Measurements from ENCODE around the gene ADCK2.
"Not testable (repeated sequence)": the region's sequence is repeated elsewhere in the genome, so short reads cannot be mapped to it uniquely, and the experiment has no call there.

Gene ADCK2

GRCh38 chr7:140645166-140645900, 27.4 kb upstream of the ADCK2 start:
- DNase-seq (ENCODE audit: low read depth): no peak

DNA sequence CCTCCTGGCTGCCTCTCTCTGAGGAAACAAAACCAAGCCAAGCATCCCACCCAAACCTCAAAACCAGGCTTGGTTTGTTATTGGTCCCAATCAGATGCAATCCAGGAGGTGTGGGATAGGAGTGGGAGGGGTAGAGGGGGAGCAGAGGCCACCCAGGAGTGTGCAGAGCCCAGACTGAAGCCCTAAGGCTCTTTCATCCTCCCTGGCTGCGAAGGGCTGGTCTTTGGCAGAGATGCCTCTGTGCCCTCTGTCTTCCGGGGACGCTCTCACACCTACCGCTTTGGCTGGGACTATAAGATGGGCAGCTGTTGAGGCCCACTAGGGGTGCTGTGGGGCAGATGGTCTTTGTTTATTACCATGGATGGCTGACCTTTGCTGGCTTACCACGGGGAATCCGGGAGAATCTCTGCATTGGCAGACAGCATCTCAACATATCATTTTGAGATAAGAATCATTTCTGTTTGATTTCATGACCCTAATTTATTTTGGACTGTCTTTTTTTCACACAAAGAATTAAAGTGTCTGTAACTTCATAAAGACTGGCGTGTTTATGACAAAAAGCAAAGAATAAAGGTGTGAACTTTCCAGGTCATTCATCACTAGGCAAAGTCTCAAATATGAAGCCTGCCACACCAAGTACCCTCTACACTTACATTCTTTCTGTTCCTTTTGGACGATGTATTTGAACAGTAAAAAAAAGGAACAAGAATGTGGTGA, 25.7 kb upstream of the ADCK2 start:
- no peak for DNase-seq (ENCODE audit: low read depth)

DNA sequence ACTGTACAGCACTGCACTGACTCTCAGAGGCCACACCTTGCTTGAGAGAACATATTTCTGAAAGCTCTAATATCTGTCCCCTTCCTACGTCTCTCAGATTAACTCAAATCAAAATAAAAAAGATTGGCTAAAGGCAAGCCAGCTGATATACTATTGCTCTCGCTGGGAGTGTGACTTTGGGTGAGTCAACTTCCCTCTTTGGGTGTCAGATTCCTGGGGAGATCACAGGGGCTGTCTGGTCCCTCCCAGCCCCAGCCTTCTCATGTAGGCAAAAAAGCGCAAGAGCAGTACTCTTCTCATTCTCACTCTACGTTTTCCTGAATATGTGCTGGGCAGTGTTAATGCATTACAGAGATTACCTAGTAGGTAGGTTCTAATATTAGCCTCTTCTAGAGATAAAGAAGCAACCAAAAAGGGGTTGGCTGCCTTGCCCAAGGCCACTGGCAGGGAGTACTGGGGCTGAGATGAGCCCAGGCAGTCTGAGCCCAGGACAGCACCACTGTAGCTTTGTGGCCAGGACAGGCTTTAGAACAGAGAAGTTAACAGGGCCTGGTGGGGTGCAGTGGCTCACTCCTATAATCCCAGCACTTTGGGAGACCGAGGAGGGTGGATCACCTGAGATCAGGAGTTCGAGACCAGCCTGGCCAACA, 23.1 kb upstream of the ADCK2 start:
- no peak for DNase-seq (ENCODE audit: low read depth)

DNA sequence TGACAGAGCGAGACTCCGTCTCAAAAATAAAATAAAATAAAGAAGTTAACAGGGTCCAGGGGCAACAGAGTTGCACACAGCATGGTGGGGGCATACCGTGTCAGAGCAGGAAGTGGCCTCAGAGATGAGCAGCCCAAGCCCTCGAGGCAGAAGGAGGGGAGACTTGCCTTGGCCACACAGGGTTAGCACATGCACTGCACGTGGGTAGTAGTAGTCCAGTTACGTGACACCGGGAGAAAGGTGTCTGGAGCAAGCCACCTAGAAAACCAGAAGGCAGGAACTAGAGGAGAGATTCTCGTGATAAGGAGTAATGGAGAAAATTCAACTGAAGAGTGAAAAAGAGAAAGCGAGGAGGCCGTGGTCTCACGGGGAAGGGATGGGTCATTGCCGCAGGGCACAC, 22.4 kb upstream of the ADCK2 start:
- no peak for DNase-seq (ENCODE audit: low read depth)

DNA sequence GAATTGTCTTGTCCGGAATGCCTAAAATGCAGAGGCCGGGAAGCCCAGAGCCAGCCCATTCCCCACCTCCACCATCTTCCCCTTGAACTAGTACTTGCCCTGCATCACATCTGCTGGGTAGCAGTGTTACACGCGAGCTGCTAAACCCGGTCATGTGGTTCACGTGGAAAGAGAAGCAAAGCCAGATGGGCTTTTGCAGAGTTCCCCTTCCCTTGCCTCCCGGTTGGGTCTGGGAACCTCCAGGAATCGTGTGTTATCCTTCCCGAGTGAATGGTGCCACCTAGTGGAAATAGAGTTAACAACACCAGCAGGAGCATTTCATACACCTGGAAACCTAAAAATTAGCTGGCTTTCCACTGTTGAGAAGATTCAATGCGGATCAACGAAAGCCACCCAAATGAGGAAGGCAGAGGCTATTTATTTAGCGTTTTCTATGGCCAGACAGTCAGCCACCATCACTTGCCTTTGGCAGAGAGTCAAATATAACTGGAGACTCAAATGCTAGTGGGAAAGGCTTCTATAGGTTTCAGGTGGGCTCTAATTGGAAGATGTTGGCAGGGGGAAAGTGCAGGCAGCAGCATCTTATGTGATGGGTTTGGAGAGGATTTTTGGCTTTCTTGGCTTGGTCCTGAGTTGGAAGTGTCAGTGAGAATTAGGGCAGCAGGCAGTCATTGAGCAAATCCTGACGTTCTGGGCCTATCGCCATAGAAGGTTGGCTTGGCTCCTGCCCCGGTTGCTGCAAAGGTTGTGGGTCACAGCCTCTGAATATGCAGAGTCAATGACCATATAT, 19.2 kb upstream of the ADCK2 start:
- peak; percentile 44 for DNase-seq (ENCODE audit: low read depth)

DNA sequence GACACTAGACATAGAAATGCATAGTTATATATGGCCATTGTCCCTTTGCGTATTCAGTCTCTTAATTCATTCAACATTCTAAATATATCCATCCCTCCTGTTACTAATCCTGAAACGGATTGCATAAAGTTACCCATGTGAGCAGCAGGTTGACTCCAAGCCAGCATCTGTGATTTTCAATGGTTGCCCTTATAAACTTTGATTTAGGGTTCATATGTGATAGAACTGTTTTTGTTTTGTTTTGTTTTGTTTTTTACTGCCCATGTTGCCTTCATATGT, 18.7 kb upstream of the ADCK2 start:
- no peak for DNase-seq (ENCODE audit: low read depth)

- no peak for DNase-seq (ENCODE audit: low read depth)
Measured at GRCh38 chr7:140654661-140655060, 18.1 kb upstream of the ADCK2 start.

- DNase-seq (ENCODE audit: low read depth): no peak
Measured at GRCh38 chr7:140655511-140656408, 17.0 kb upstream of the ADCK2 start.

DNA sequence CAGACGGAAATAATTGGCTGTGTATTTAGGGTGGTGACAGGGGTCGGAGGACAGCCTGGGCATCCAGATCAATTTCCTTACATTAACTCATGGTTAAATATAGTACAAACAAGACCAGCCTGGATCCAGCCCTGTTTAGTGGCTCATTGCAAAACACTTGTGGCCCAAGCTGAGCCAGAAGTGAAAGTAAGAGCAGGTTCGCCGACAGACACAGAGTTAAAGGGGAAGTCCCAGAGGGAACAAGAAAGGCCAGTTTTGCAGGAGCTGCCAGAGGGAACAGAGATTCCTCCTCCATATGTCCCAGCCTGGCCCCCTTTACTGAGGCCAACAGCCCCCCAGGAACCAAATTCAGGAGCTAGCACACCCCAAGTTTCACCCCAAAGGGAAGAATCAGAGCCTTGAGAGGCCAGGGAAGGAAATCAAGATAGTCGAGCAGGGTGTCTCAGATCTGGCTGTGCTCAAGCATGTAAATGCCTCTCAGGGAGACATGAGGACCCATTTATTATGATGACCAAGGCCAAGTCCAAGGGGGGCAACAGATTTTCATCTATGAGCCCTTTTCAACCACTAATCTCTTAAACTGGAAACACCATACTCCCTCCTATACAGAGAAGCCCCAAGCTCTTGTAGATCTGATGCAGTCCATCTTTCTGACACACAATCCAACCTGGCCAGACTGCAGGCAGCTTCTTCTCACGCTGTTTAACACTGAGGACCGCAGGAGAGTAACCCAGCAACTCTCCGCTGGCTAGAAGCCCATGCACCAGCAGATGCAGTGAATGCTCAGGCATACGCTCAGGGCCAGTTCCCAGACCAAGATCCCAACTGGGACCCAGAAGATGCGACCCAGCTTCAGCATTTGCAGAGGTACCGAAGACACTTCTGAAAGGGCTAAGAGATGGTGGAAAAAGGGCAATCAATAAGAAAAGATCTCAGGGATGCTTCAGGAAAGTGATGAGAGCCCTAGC, 15.9 kb upstream of the ADCK2 start:
- no peak for DNase-seq (ENCODE audit: low read depth)

DNA sequence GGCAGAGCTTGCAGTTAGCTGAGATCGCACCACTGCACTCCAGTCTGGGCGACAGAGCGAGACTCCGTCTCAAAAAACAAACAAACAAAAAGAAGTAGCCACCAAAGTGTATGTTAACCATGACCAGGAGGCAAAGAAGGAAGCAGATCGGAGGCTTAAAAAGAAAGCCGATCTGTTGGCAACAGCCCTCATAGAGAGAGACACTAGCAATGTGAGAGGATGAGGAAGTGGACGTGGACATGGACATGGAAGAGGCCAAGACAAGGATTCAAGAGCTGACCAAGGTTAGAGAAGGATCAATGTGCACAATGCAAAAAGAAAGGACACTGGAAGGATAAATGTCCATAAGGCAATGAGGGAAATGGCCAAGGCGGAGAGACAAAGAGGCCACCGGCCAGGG, 14.9 kb upstream of the ADCK2 start:
- DNase-seq (ENCODE audit: low read depth): no peak

DNA sequence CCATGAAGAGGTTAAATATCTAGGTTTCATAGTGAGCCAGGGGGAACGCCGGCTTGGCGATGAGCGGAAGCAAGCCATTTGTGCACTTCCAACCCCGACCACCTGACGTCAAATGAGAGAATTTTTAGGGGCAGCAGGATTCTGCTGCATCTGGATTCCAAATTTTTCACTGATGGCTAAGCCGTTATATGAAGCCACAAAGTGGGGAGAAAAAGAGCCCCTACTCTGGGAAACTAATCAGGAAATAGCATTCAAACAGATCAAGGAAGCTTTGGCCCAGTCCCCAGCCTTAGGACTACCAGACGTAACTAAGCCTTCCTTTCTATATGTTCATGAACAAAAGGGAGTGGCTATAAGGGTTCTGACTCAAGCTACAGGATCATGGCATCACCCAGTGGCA, 12.9 kb upstream of the ADCK2 start:
- no peak for DNase-seq (ENCODE audit: low read depth)

DNA sequence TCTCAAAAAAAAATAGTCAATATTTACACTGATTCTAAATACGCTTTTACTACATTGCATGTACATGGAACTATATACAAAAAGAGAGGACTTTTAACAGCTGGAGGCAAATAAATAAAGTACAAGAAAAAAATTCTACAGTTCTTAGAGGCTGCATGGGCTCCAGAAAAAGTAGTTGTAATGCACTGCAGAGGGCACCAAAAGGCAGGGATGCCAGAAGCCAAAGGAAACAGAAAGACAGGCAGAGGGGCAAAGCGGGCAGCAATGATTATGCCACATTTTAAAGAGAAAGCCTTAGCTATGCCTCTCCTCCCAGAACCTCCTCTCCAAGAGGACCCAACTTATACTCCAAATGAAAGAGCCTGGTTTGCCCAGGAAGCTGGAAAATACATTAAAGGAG, 11.6 kb upstream of the ADCK2 start:
- DNase-seq (ENCODE audit: low read depth): no peak

DNA sequence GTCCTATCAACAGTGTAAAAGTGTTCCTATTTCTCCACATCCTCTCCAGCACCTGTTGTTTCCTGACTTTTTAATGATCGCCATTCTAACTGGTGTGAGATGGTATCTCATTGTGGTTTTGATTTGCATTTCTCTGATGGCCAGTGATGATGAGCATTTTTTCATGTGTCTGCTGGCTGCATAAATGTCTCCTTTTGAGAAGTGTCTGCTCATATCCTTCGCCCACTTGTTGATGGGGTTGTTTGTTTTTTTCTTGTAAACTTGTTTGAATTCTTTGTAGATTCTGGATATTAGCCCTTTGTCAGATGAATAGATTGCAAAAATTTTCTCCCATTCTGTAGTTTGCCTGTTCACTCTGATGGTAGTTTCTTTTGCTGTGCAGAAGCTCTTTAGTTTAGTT, 9.8 kb upstream of the ADCK2 start:
- not testable (repeated sequence) for DNase-seq (ENCODE audit: low read depth)

- no peak for DNase-seq (ENCODE audit: low read depth)
Measured at GRCh38 chr7:140667476-140667875, 5.3 kb upstream of the ADCK2 start.

DNA sequence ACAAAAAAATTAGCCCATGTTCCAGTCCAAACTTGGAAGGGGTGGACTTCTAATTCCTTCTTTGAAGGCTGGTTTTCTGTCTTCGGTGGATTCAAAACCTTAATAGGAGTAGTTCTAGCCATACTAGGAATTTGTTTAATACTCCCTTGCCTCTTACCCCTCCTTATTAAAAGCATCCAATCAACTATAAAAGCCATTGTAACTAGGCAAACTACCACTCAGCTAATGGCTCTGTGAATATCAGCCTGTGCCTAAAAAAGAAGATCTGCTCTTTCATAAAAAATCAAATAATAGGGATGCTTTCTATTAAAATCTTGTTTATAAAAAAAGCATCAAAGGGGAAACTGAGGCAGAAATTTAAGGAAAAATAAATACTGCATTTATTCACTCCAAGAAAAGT, 4.1 kb upstream of the ADCK2 start:
- DNase-seq (ENCODE audit: low read depth): no peak

DNA sequence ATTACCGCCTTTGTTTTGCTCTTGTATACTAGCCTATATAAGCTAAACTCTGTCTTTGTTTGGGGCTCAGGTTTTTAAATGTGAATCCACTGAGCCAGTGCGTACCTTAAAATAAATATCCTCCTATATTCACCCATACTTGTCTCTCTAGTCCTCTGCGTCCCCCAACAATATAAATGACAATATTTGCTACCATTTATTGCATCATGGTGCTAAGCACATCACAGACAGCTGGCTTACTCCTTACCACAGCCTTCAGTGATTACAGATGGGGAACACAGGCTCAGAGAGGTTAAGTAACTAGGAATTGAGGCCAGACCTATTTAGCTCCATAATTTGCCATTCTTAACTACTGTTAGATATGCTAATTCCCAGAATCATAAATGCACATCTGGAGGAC, 3.4 kb upstream of the ADCK2 start:
- no peak for DNase-seq (ENCODE audit: low read depth)

DNA sequence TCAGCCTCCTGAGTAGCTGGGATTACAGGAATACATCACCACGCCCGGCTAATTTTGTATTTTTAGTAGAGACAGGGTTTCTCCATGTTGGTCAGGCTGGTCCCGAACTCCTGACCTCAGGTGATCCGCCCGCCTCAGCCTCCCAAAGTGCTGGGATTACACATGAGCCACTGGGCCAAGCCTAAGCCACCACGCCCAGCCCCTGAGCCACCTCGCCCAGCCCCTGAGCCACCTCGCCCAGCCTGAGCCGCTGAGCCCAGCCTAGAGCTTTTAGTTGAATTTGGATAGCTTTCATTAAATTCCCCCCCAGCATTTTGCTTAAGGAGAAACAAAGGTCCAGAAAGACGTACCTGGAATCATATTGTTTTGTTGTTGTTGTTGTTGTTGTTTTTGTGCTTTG, 2.9 kb upstream of the ADCK2 start:
- DNase-seq (ENCODE audit: low read depth): not testable (repeated sequence)

DNA sequence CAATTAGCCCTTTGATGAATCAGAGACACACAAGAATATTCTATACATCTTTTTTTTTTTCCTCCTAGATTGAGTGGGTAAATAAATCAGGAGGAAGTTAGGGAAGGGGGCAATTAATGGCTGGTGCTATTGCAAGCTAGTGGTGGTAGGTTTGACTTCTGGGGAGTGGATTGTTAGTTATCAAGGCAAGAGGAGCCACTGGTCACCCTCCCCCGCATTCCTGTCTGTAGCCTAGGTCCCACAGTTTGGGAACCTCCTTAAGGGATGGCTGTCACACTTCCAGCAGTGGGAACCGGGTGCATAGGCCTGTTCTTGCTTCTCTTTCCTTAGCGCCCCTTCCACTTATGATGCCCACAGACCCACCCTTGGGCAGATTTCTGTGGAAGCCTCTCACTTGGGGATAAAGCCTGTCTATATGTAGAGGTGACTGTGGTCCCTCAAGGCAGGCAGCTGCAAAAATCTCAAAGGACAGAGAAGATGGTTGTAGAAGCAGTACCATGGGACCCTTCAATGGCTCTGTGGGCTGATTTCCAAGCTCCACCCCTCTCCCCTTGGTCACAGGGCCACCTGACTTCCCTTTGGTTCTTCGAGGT, 2.3 kb upstream of the ADCK2 start:
- no peak for DNase-seq (ENCODE audit: low read depth)

DNA sequence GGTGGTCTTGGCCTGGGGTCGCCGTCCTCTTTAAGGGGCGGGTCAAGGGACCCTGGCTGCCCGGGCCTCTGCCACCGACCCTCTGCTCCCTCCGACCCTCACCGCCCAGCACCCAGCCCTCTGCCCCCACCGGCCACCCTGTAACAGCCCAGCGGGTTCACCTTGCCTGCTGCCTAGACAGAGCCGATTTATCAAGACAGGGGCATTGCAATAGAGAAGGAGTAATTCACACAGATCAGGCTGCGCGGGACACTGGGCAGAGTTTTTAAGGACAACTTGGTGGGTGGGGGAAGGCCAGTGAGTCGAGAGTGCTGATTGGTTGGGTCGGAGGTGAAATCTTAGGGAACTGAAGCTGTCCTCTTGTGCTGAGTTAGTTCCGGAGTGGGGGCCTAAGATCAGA, 779 bp upstream of the ADCK2 start:
- no peak for DNase-seq (ENCODE audit: low read depth)
